SIG-M5 treated with dmso at 0.1 percent for 504 hours (cell line): ENCODE measurements around the gene P2RY6.

Source experiments
- DNase-seq: peaks from one replicate; lab custom pipeline; 2025; ENCODE audit not compliant: unreplicated experiment; lab: John Stamatoyannopoulos, UW

Gene P2RY6

GRCh38 chr11:73236854-73237253 is 35.3 kb upstream of the P2RY6 start:
- DNase-seq, result peak; percentile 59

- DNase-seq, result no peak
Measured at GRCh38 chr11:73237471-73238290, 34.5 kb upstream of the P2RY6 start.

GRCh38 chr11:73239111-73239521 is 33.0 kb upstream of the P2RY6 start:
- no peak for DNase-seq

- no peak for DNase-seq
Measured at GRCh38 chr11:73239571-73240189, 32.5 kb upstream of the P2RY6 start.

GRCh38 chr11:73240190-73240781 is 31.9 kb upstream of the P2RY6 start:
- no peak for DNase-seq

- no peak for DNase-seq
Measured at GRCh38 chr11:73241300-73241699, 30.8 kb upstream of the P2RY6 start.

- DNase-seq, result peak; percentile 46
Measured at GRCh38 chr11:73242251-73243092, 29.7 kb upstream of the P2RY6 start.

- DNase-seq, result no peak
Measured at GRCh38 chr11:73243093-73243485, 29.0 kb upstream of the P2RY6 start.

GRCh38 chr11:73244589-73245240 is 27.4 kb upstream of the P2RY6 start:
- no peak for DNase-seq

GRCh38 chr11:73245461-73245860 is 26.7 kb upstream of the P2RY6 start:
- no peak for DNase-seq

GRCh38 chr11:73246303-73246702 is 25.8 kb upstream of the P2RY6 start:
- no peak for DNase-seq

GRCh38 chr11:73248526-73249185 is 23.5 kb upstream of the P2RY6 start:
- DNase-seq, result no peak

GRCh38 chr11:73249304-73249703 is 22.8 kb upstream of the P2RY6 start:
- no peak for DNase-seq

GRCh38 chr11:73249853-73250783 is 22.0 kb upstream of the P2RY6 start:
- peak; percentile 15 for DNase-seq

GRCh38 chr11:73252577-73253191 is 19.5 kb upstream of the P2RY6 start:
- peak; percentile 35 for DNase-seq

- no peak for DNase-seq
Measured at GRCh38 chr11:73257342-73258103, 14.6 kb upstream of the P2RY6 start.

GRCh38 chr11:73258104-73259035 is 13.8 kb upstream of the P2RY6 start:
- DNase-seq, result no peak
